K562 (cell line): ENCODE measurements around the gene MCM7. TPM values are rescaled to one million over a fixed set of nuclear protein-coding genes. Genes with fewer than 3 reads are reported as not detected.

Experiments
- ARHGAP35 ChIP-seq: fragments of 450-650 bp; IDR thresholded peaks from 2 replicates; pipeline ENCODE4 v1.6.1; 2018; ENCODE audit not compliant: partially characterized antibody
- BMI1 ChIP-seq: fragments of 150-350 bp; IDR thresholded peaks from 2 replicates; pipeline ENCODE4 v1.6.1; 2014; ENCODE audit warnings: low read length
- BRD4 ChIP-seq: fragments of 200-600 bp; sonication (generic); IDR thresholded peaks from 2 replicates; pipeline ENCODE4 v1.6.1; 2017; ENCODE audit warnings: inconsistent platforms
- CC2D1A ChIP-seq: fragments of 450-650 bp; IDR thresholded peaks from 2 replicates; pipeline ENCODE4 v1.6.1; 2017; ENCODE audit warnings: mild to moderate bottlenecking
- CREB1 ChIP-seq, 2 experiments: sonication (generic) in 1 of 2; formaldehyde crosslinking in 1 of 2; IDR thresholded peaks; 2 replicates each; pipeline versions ENCODE4 v1.6.1 to v1.8.0; 2012 to 2022; ENCODE audit warnings: inconsistent platforms in 1 of 2, mild to moderate bottlenecking in 1 of 2, missing genetic modification reagents in 1 of 2, moderate library complexity in 1 of 2
- DMBX1 ChIP-seq: fragments of 250-450 bp; sonication (Bioruptor Pico); IDR thresholded peaks from 2 replicates; pipeline ENCODE4 v1.8.0; 2022; ENCODE audit warnings: inconsistent platforms, mild to moderate bottlenecking, moderate library complexity, borderline replicate concordance
- E2F3 ChIP-seq: fragments of 250-450 bp; sonication (Bioruptor Pico); IDR thresholded peaks from 2 replicates; pipeline ENCODE4 v1.4.0; 2020; ENCODE audit warnings: mild to moderate bottlenecking
- FOS ChIP-seq: IDR thresholded peaks from 3 replicates; pipeline ENCODE4 v1.6.1; 2011; ENCODE audit not compliant: insufficient read length; ENCODE audit errors: extremely low read depth
- KHSRP ChIP-seq: fragments of 450-650 bp; IDR thresholded peaks from 2 replicates; pipeline ENCODE4 v1.6.1; 2017
- PBX2 ChIP-seq, 2 experiments: IDR thresholded peaks in 1 of 2; conservative IDR thresholded peaks in 1 of 2; 2 replicates each; pipeline ENCODE4 v1.6.1; 2016; ENCODE audit warnings: low read depth in 2 of 2, mild to moderate bottlenecking in 1 of 2, missing compliant biosample characterization in 1 of 2, missing genetic modification characterization in 1 of 2, moderate library complexity in 1 of 2
- PCBP2 ChIP-seq: fragments of 200-400 bp; formaldehyde crosslinking; IDR thresholded peaks from 2 replicates; pipeline ENCODE4 v1.6.1; 2018; ENCODE audit warnings: low read length, low read depth, mild to moderate bottlenecking, moderate library complexity; ENCODE audit not compliant: poor library complexity, severe bottlenecking
- RBFOX2 ChIP-seq: fragments of 200-400 bp; formaldehyde crosslinking; IDR thresholded peaks from 2 replicates; pipeline ENCODE4 v1.6.1; 2017; ENCODE audit warnings: low read depth, mild to moderate bottlenecking, low read length, moderate library complexity
- SOX6 ChIP-seq: fragments of 450-650 bp; IDR thresholded peaks from 2 replicates; pipeline ENCODE4 v1.6.1; 2014; ENCODE audit warnings: mild to moderate bottlenecking
- SREBF1 ChIP-seq: fragments of 150-350 bp; IDR thresholded peaks from 2 replicates; pipeline ENCODE4 v1.6.1; 2014; ENCODE audit warnings: antibody characterized with exemption, low read depth, low read length, borderline replicate concordance
- TSC22D4 ChIP-seq: fragments of 450-650 bp; IDR thresholded peaks from 2 replicates; pipeline ENCODE4 v1.6.1; 2016; ENCODE audit warnings: missing genetic modification characterization, missing biosample characterization, control low read depth
- XRCC3 ChIP-seq: fragments of 450-650 bp; IDR thresholded peaks from 2 replicates; pipeline ENCODE4 v1.6.1; 2017; ENCODE audit warnings: mild to moderate bottlenecking, moderate library complexity
- XRCC4 ChIP-seq: IDR thresholded peaks from one replicate; pipeline ENCODE4 v1.6.1; 2011; ENCODE audit not compliant: insufficient read depth, insufficient read length; ENCODE audit errors: extremely low read depth
- ZNF431 ChIP-seq: sonication (generic); formaldehyde crosslinking; IDR thresholded peaks from 2 replicates; pipeline ENCODE4 v1.8.0; 2022; ENCODE audit warnings: mild to moderate bottlenecking, missing genetic modification reagents
- ZNF785 ChIP-seq: fragments of 250-450 bp; sonication (Bioruptor Pico); IDR thresholded peaks from 2 replicates; pipeline ENCODE4 v1.4.0; 2020; ENCODE audit warnings: mild to moderate bottlenecking
- polyA plus RNA-seq, 8 experiments: library from polyadenylated mRNA; depleted of rRNA in 4 of 8; stranded (reverse) in 5 of 8; unstranded in 3 of 8; fragments of >200 nt; fragmentation: Nextera tagmentation in 2 of 8; fragmentation: Illumina TruSeq in 1 of 8; extraction: Ambion mirVana in 2 of 8; extraction: Trizol in 1 of 8; gene quantifications; 2 replicates each; pipeline versions ENCODE4 v1.2.1 to v1.2.3, GENCODE V29; 2011 to 2014; ENCODE audit warnings: inconsistent platforms in 1 of 8, missing spikeins in 1 of 8
- total RNA-seq, 7 experiments: library from RNA; depleted of rRNA in 6 of 7; stranded (reverse); fragments of >200 nt in 6 of 7; fragmentation: Illumina TruSeq in 2 of 7; extraction: Trizol in 2 of 7; gene quantifications; 2 replicates each; pipeline versions ENCODE4 v1.2.1 to v1.2.3, GENCODE V29; 2011 to 2021; ENCODE audit warnings: low replicate concordance in 1 of 7
- TF ChIP-seq, protein P1 (sequence below): sonication (generic); formaldehyde crosslinking; IDR thresholded peaks from 2 replicates; pipeline ENCODE4 v1.8.0; 2022; ENCODE audit warnings: mild to moderate bottlenecking, missing genetic modification reagents, borderline replicate concordance
- TF ChIP-seq, protein P2 (sequence below): sonication (generic); formaldehyde crosslinking; IDR thresholded peaks from 2 replicates; pipeline ENCODE4 v1.8.0; 2022; ENCODE audit warnings: missing genetic modification reagents, mild to moderate bottlenecking, borderline replicate concordance

The MCM7 gene
- total and polyA plus RNA-seq, 9 of the 15 experiments (the other 6 are each of a cell fraction or from before 2014, with no cell fraction given), result 329 to 856 (median 437) TPM

DNA sequence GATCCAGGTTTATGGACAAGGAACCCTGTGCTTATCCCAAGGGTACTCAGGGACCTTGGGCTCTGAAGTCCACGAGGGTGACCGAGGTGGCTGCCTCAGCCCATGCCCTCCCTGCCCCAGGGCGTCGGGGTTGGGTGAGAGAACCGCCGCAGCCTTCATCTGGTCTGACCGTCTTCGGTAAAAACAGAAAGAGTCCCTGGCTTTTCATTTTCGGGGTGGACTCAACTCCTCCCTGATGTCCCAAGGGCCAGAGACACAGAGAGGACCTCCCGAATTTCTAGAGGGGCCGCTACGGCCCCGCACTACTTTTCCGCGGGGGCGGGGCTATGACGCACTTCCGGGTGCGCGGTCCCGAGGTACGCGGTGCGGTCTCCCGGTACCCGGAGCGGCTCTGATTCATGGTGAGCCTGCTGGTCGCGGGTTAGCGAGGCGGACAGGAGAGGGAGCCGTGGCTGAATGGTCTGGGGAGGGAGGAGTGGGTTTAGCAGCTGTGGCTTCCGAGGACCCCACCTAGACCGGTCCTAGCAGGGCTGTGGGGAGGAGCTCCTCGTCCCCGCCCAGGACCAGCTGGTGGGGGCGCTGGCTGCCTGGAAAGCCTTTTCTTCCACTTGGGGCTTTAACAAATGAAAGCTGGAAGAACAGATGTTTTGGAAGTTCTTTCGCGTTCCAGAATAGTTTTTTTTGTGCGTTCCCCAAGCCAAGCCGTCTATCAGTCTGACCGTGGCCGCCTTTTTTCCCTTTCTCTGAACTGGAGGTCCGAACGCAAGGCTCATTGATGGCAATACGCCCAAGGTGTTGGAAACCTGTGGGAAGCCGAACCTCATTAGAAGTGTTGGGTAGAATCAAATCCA is 51.5 kb downstream of the MCM7 start, which contains the start of gene ZSCAN21 (continued):
- no peak for TF ChIP-seq E2F3 (CRISPR knock-in tag)
- TF ChIP-seq, protein P1, sequence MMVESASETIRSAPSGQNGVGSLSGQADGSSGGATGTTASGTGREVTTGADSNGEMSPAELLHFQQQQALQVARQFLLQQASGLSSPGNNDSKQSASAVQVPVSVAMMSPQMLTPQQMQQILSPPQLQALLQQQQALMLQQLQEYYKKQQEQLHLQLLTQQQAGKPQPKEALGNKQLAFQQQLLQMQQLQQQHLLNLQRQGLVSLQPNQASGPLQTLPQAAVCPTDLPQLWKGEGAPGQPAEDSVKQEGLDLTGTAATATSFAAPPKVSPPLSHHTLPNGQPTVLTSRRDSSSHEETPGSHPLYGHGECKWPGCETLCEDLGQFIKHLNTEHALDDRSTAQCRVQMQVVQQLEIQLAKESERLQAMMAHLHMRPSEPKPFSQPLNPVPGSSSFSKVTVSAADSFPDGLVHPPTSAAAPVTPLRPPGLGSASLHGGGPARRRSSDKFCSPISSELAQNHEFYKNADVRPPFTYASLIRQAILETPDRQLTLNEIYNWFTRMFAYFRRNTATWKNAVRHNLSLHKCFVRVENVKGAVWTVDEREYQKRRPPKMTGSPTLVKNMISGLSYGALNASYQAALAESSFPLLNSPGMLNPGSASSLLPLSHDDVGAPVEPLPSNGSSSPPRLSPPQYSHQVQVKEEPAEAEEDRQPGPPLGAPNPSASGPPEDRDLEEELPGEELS, result no peak
- peak; percentile 92 for TF ChIP-seq RBFOX2
- no peak for TF ChIP-seq ZNF785 (CRISPR knock-in tag)
- TF ChIP-seq, protein P2, sequence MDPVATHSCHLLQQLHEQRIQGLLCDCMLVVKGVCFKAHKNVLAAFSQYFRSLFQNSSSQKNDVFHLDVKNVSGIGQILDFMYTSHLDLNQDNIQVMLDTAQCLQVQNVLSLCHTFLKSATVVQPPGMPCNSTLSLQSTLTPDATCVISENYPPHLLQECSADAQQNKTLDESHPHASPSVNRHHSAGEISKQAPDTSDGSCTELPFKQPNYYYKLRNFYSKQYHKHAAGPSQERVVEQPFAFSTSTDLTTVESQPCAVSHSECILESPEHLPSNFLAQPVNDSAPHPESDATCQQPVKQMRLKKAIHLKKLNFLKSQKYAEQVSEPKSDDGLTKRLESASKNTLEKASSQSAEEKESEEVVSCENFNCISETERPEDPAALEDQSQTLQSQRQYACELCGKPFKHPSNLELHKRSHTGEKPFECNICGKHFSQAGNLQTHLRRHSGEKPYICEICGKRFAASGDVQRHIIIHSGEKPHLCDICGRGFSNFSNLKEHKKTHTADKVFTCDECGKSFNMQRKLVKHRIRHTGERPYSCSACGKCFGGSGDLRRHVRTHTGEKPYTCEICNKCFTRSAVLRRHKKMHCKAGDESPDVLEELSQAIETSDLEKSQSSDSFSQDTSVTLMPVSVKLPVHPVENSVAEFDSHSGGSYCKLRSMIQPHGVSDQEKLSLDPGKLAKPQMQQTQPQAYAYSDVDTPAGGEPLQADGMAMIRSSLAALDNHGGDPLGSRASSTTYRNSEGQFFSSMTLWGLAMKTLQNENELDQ (CRISPR knock-in tag), result no peak
- TF ChIP-seq PBX2 (CRISPR knock-in tag; IDR thresholded peaks at IDR 0.05; ENCODE audit: low read depth), result no peak
- TF ChIP-seq PBX2 (tag; conservative IDR thresholded peaks at IDR 0.05; ENCODE audit: low read depth), result no peak
- no peak for TF ChIP-seq ZNF431
- no peak for TF ChIP-seq XRCC3
- TF ChIP-seq KHSRP, result no peak
- TF ChIP-seq BMI1, result no peak
- TF ChIP-seq DMBX1 (CRISPR knock-in tag), result no peak
- TF ChIP-seq SOX6, result no peak; the same call in 1 of the 2 replicates
- TF ChIP-seq TSC22D4, result no peak
- TF ChIP-seq CREB1 (IDR thresholded peaks at IDR 0.05), result peak; percentile 94
- TF ChIP-seq CREB1 (CRISPR knock-in tag; IDR thresholded peaks at IDR 0.05), result peak; percentile 94
- TF ChIP-seq PCBP2, result no peak
- no peak for TF ChIP-seq ARHGAP35
- TF ChIP-seq FOS, result no peak
- peak; percentile 33; the same call in 1 of the 2 replicates for TF ChIP-seq BRD4
- TF ChIP-seq CC2D1A, result no peak
- no peak for TF ChIP-seq XRCC4
- peak; percentile 47; the same call in 1 of the 2 replicates for TF ChIP-seq SREBF1
